Germinal center (tissue), 1 donor: ENCODE data around the gene ATP11A.

ENCODE experiments used
- DNase-seq: peaks from one replicate; pipeline ENCODE4 v3.0.0; 2012; ENCODE audit warnings: mixed read lengths, low spot score

Gene ATP11A

DNA sequence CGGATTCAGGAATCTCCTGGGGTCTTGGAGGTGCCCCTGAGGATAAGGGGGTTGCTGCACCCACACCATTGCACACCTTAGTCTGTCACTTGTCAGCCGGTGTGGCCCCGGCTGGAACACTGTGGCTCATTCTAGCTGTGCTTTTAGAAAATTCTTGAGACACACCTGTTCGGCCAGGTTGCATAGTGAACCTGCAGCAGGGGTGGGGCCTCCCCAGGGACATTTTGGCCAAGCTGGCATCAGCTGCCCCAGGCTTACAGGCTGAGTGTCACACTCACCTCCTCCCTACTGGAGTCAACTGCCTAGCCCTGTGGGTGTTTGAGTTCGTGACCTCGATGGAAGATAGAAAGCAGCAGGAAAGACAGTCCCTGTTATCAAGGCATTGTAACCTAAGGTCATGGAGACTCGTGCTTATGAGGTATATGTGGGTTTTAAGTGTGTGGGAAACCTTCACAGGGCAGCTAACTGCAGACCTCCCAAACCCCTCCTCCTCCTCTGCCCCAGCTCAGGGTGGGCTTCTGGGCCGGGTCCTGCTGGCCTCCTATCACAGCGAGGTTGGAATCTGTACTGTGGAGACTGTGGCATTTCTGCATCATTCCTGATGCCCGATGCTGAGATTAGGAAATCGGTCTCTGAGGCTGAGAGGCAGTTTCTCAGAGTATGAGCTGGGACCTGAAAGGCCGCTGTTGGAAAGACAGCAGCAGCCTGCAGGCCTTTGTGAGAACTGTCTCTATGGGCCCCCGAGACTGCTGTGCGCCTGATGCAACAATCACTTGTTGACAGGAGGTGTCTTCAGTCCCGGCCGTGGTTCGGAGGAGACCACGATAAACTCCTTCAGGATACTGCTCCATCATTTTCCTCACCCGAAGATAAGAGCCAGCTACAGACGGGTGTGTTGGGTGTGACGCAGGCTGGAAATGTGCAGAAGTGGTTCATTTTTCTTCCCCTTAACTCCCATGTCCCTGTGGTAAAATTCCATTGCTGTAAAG is 72.2 kb downstream of the ATP11A start:
- no peak for DNase-seq

DNA sequence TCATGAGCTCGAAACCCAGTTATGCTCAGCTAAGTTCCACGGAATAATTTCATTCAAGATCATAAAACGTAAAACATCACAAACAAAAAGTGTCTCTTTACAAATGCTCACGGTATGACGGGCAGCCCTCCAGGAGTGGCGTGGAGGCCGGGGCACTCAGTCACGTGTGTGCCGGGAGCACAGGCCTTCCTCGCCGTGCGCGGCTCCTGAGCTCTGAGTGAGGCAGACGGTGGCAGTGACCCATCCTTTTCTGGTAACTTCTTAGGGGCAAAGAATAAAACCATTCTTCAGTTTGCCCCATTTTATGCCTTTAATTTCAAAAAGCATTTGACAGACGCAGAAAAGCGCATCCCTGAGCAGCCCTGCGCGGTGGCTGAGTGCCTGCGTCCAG is 72.8 kb downstream of the ATP11A start:
- DNase-seq: no peak

GRCh38 chr13:112764028-112764427 is 74.2 kb downstream of the ATP11A start:
- DNase-seq: no peak

- no peak for DNase-seq
Measured at GRCh38 chr13:112764864-112765561, 75.2 kb downstream of the ATP11A start.

DNA sequence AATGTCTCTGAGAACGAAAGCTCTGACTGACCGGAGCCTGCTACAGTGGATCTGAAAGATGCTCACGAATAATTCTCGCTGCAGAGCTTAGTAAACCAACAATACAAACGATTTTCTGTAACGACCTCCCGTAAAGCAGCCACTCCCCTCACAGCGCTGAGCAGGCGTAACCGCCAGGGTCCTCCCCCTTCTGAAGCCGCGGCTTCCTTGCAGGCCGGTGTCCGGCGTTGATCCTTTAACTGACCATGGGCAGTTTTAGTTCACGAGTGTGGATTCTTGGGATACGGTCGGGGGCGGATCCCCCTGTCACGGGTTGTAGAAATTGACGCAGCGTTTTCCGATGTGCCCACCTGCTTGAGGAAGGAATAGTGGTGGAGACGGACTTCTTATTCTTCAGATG is 75.9 kb downstream of the ATP11A start:
- no peak for DNase-seq

DNA sequence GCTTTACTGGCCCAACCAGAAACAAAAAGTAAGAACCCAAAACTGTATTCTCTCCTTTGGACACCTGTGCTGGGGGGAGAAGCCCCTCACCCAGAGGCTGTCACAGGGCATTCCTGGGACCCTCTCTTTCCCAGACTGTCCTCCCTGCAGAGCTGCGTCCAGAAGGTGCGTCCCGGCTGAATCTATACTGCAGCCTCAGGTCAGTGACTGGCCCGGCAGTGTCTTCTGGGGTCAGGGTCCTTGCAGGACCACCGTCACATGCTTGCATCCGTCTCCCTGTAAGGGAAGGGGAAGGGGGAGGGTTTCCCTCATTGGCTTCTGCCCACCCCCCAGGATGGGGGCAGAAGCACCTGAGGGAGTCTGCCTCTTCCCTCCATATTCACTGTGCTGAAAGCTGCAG is 76.5 kb downstream of the ATP11A start:
- DNase-seq: no peak

- peak; percentile 60 for DNase-seq
Measured at GRCh38 chr13:112767506-112768471, 78.0 kb downstream of the ATP11A start.

DNA sequence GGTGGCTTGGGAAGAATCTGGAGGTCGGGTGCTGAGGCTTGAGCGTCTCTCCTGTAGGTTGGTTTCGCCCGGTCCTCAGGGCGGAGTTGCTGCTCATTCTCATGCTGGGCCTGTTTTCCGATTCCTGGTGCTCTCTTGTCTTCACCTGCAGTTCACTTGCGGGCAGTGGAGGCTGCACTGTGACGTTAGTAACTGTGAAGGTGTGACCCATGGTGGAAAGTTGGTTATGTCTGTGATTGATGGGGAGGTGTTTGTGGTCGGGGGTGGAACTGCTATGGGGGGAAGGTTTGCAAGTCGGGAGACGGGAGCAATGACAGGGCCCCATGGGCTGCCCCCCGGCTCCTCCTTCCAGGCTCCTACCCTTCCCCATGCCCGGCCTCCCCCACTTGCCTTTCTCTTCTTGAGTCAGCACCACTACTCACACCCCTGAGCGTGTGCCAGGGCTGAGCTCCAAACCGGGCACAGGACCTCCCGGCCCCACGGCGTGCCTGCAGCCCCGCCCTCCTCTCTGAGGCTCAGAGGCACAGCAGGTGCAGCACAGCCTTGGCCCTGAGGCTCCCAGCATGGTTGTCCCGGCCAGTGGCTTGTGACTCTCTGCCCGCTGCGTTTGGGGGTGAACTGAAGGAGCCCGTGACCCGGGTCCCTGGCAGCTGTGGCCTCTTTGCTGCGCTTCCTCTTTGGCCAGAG is 79.1 kb downstream of the ATP11A start:
- DNase-seq: no peak

- no peak for DNase-seq
Measured at GRCh38 chr13:112769615-112770014, 79.8 kb downstream of the ATP11A start.

GRCh38 chr13:112770504-112770903 is 80.7 kb downstream of the ATP11A start:
- no peak for DNase-seq

GRCh38 chr13:112771139-112771876 is 81.5 kb downstream of the ATP11A start:
- no peak for DNase-seq

DNA sequence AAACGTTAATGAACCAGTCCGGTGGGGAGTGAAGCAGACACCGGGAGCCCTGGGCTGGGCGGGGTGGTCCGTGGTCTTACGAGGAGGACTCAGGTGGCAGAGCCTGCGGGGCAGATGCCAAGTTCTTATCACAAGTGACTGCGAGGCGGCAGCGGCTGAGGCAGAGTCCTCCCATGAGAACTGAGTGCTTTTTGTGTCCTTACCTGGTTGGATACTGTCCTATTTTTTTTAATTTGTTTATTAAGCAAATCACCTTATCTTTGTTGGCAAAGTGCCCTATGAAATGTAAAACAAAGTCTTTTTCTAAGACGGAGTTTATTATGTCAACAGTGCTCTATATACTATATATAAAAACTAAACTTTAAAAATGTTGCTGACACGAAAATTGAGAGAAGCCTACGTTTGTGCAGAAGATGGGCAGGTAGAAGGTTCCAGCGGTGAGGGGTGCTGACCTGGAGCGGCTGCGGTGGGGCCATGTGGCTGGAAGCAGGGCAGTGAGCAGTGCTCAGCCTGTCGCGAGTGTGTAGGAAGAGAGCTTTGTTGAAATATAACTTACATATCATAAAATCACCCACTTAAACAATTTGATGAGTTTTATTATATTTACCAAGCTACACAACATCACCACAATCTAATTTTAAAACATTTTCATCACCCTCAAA is 82.2 kb downstream of the ATP11A start:
- DNase-seq: no peak

DNA sequence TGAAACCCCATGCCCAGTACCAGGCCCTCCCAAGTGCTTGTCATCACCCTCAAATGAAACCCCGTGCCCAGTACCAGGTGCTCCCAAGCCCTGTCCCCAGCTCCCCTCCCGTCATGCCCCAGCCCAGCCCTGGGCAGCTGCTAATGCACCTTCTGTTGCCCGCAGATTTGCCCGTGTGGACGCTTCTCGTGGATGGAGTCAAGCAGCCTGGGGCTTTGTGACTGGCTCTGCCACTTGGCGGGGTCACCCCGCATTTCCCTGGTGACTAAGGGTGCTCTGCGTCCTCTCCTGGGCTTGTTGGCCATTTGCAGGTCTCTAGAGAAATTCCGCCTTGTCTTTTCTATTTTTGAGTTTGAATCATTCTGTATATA is 82.7 kb downstream of the ATP11A start:
- DNase-seq: no peak

GRCh38 chr13:112772929-112773328 is 83.1 kb downstream of the ATP11A start:
- DNase-seq: no peak

DNA sequence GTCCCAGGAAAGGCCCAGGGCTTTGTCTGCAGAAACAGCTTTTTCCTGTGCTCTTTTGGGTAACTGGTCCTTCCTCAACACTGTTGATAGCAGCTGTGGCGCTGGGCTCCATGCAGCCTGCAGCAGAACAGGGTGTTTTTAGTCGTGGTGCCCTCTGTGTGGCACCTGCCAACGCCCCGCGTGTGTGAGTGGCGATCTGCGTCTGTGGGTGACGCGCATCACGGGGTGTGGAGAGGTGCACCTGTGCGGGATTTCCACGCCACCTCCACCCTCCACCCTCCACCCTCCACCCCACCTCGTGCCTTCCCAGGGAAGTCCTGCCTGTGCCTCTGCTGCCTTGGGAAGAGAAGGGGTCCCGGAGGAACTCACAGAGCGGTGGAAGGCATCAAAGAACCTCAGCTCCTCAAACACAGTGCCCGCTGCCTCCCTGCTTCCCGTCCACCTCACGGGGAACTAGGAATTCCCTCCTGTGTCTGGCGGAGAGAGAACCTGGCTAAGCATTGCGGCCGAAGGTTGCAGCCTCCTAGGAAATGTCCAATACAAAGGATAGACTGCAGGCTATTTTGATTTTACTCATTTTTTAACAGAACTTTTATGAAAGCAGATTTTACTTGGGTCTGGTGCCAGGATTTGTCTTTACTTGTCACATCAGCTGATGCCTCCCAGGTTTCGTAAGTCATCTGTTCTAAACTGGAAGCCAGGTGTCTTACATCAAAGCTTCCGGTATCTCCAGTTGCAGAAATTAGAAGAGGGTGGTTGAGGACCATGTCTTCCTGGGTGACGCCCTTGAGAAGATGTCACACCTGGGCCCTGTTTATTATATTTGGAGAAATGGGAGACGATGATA is 84.0 kb downstream of the ATP11A start:
- DNase-seq: no peak

DNA sequence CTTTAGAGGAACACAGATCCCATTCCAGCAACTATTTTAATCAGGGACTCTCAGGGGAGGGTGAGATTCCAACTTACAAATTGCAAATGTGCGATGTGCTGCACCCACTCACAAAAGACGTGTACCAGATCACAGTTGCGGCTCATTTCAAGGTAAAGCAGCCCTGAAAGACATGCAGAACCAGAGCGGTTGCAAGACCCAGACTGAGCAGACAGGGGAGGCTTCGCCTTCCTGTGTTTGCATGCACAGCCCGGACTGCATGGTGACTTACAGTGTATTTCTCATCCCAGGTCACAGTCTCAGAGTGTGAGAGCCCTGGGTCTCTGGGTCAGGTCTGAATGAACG is 84.6 kb downstream of the ATP11A start:
- DNase-seq: no peak

DNA sequence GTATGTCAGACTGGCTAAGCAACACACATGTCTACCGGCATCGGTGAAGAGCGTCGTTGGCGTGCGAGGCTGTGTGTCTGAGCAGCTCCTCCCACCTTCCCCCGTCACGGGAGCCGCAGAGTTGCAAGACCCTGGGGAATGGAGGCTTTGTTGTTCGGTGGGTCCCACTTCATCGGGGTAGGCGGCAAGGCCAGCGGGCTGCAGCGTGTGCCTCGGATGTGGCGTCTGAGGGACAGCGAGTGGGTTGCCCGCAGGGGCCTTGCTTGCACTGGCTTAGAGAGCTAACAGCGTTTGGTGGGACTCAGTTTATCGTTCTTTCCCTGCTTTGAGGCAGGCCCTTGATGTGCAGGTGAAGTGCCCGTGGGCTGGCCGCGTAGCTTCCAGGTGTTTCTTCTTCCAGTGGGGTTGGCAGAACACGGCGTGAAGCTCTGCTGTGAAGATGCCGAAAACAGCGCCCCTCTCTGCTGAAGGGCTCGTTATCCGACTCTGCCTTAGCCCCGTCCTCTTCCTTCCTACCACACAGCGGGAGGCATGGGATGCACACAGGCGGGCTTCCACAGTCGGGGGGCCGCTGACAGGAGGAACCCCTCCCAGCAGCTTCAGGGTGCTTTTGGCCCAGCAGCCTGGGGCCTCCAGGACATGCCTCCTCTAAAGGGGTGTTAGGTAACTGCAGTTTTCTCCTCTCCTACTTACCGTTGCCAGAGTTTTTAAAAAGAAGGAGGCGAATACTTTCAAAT is 85.2 kb downstream of the ATP11A start:
- no peak for DNase-seq

DNA sequence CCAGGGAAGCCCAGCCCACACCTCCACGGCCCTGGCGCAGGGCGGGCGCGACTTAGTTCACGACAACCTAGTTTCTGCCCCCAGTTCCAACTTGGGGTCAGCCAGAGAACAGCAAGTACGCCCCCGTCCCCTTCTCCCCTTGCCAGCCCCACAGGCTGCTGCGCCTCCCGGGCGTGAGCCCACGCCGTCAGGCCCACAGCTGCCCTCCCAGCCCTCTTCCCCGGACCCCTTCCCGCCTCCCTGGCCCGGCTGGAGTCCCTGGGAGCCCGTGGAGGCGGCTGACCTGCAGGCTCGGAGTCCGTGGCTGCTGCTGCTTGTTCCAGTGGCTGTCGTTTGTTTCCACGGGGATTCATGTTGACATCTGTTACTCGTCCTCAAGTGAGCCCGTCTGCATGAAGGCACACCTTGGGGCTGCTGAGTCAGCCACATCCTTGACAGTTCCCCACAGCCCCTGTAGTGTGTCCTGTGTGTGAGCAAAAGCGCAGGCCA is 86.0 kb downstream of the ATP11A start:
- no peak for DNase-seq

- DNase-seq: no peak
Measured at GRCh38 chr13:112776354-112776753, 86.5 kb downstream of the ATP11A start.
